SK-N-SH treated with all-trans-retinoic acid at 6 μM for 48 hours (cell line): Measurements from ENCODE around the gene CARD9.

ENCODE experiments used
- CREB5 ChIP-seq: fragments of 250-450 bp; sonication (Bioruptor Pico); IDR thresholded peaks from 2 replicates; pipeline ENCODE4 v1.5.1; 2020; ENCODE audit warnings: low read depth, mild to moderate bottlenecking, moderate library complexity
- CSDC2 ChIP-seq: fragments of 250-450 bp; sonication (Bioruptor Pico); IDR thresholded peaks from 2 replicates; pipeline ENCODE4 v1.5.0; 2020; ENCODE audit warnings: mild to moderate bottlenecking, moderate library complexity
- GLIS3 ChIP-seq: fragments of 250-450 bp; sonication (Bioruptor Pico); IDR thresholded peaks from 2 replicates; pipeline ENCODE4 v1.5.0; 2020; ENCODE audit warnings: mild to moderate bottlenecking, moderate library complexity
- PATZ1 ChIP-seq: fragments of 250-450 bp; sonication (Bioruptor Pico); IDR thresholded peaks from 2 replicates; pipeline ENCODE4 v1.8.0; 2020; ENCODE audit warnings: mild to moderate bottlenecking, moderate library complexity, borderline replicate concordance
- POU6F1 ChIP-seq: fragments of 250-450 bp; sonication (Bioruptor Pico); IDR thresholded peaks from 2 replicates; pipeline ENCODE4 v1.8.0; 2021; ENCODE audit warnings: low read depth, mild to moderate bottlenecking, moderate library complexity, borderline replicate concordance
- SNAI2 ChIP-seq: fragments of 250-450 bp; sonication (Bioruptor Pico); IDR thresholded peaks from 2 replicates; pipeline ENCODE4 v1.5.0; 2020; ENCODE audit warnings: mild to moderate bottlenecking, moderate library complexity
- ZFP30 ChIP-seq: fragments of 450-650 bp; formaldehyde crosslinking; IDR thresholded peaks from 2 replicates; pipeline ENCODE4 v1.5.0; 2022; ENCODE audit warnings: mild to moderate bottlenecking, moderate library complexity
- ZNF565 ChIP-seq: fragments of 450-650 bp; formaldehyde crosslinking; conservative IDR thresholded peaks from 2 replicates; pipeline ENCODE4 v1.5.0; 2020; ENCODE audit warnings: low read depth, mild to moderate bottlenecking, moderate library complexity

GRCh38 chr9:136324501-136325300 is 48.8 kb downstream of the CARD9 start:
- TF ChIP-seq PATZ1 (CRISPR knock-in tag), result no peak
- no peak for TF ChIP-seq CREB5 (CRISPR knock-in tag)
- TF ChIP-seq POU6F1 (CRISPR knock-in tag), result no peak
- no peak for TF ChIP-seq ZNF565 (CRISPR knock-in tag)
- TF ChIP-seq GLIS3 (CRISPR knock-in tag), result no peak
- no peak for TF ChIP-seq CSDC2 (CRISPR knock-in tag)
- TF ChIP-seq ZFP30 (CRISPR knock-in tag), result no peak
- no peak for TF ChIP-seq SNAI2 (CRISPR knock-in tag)
